ENCODE measurements around the gene MOSPD2.

DNA sequence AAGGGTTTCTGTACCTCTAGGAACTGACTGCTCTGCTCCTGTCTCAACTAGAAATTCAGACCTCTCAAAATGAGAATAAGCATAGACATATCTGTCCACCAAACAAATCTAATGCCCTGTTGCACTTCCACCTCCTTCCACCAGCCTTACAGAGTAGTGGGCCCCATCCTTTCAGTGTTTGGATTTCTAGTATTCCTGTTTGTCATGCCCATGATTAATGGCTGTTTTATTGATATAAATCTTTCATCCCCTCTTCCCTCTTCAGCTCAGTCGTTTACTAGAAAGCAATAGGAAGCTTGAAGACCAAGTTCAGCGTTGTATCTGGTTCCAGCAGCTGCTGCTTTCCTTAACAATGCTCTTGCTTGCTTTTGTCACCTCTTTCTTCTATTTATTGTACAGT is 46.2 kb downstream of the MOSPD2 start:
- TF ChIP-seq, protein P1, sequence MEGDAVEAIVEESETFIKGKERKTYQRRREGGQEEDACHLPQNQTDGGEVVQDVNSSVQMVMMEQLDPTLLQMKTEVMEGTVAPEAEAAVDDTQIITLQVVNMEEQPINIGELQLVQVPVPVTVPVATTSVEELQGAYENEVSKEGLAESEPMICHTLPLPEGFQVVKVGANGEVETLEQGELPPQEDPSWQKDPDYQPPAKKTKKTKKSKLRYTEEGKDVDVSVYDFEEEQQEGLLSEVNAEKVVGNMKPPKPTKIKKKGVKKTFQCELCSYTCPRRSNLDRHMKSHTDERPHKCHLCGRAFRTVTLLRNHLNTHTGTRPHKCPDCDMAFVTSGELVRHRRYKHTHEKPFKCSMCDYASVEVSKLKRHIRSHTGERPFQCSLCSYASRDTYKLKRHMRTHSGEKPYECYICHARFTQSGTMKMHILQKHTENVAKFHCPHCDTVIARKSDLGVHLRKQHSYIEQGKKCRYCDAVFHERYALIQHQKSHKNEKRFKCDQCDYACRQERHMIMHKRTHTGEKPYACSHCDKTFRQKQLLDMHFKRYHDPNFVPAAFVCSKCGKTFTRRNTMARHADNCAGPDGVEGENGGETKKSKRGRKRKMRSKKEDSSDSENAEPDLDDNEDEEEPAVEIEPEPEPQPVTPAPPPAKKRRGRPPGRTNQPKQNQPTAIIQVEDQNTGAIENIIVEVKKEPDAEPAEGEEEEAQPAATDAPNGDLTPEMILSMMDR (conservative IDR thresholded peaks at IDR 0.05 in 1 of 2, IDR thresholded peaks at IDR 0.05 in 1 of 2; ENCODE audit: low read depth in 1 of 2, low read length in 2 of 2): no peak
- no peak for TF ChIP-seq EZH2 (IDR thresholded peaks at IDR 0.05; ENCODE audit: low read length, missing control alignments)
